K562 (cell line): ENCODE results near the gene USP48. TPM values are rescaled to one million over a fixed set of nuclear protein-coding genes. Genes with fewer than 3 reads are reported as not detected.
A peak's percentile ranks its signal among the peaks of the same experiment; 100 is the strongest.

ENCODE experiments used
- ATF1 ChIP-seq, 2 experiments: fragments of 450-650 bp in 1 of 2; IDR thresholded peaks; 2 replicates each; pipeline ENCODE4 v1.6.1; 2016; ENCODE audit warnings: missing compliant biosample characterization in 1 of 2, missing genetic modification characterization in 1 of 2
- BHLHE40 ChIP-seq: IDR thresholded peaks from 2 replicates; pipeline ENCODE4 v1.6.1; 2011; ENCODE audit warnings: low read length, improper control_type of control experiment
- COPS2 ChIP-seq: fragments of 450-650 bp; conservative IDR thresholded peaks from 2 replicates; pipeline ENCODE4 v1.6.1; 2016; ENCODE audit warnings: mild to moderate bottlenecking, moderate library complexity
- ESRRA ChIP-seq: fragments of 450-650 bp; IDR thresholded peaks from 2 replicates; pipeline ENCODE4 v1.6.1; 2014; ENCODE audit warnings: low read depth, mild to moderate bottlenecking, moderate library complexity, borderline replicate concordance
- FOXA3 ChIP-seq, 2 experiments: fragments of 450-650 bp in 1 of 2; sonication (generic) in 1 of 2; formaldehyde crosslinking; IDR thresholded peaks in 1 of 2; conservative IDR thresholded peaks in 1 of 2; 2 replicates each; pipeline versions ENCODE4 v1.4.0 to v1.8.0; 2020 to 2022; ENCODE audit warnings: mild to moderate bottlenecking in 2 of 2, missing genetic modification reagents in 1 of 2
- KAT7 ChIP-seq: sonication (generic); formaldehyde crosslinking; IDR thresholded peaks from 2 replicates; pipeline ENCODE4 v1.8.0; 2022; ENCODE audit warnings: missing genetic modification reagents, mild to moderate bottlenecking, borderline replicate concordance
- MECOM ChIP-seq: fragments of 250-450 bp; sonication (Bioruptor Pico); IDR thresholded peaks from 2 replicates; pipeline ENCODE4 v1.8.0; 2022; ENCODE audit warnings: inconsistent platforms
- NBN ChIP-seq: fragments of 450-650 bp; IDR thresholded peaks from 2 replicates; pipeline ENCODE4 v1.6.1; 2016; ENCODE audit warnings: low read depth, mild to moderate bottlenecking
- NFIC ChIP-seq: fragments of 450-650 bp; IDR thresholded peaks from 2 replicates; pipeline ENCODE4 v1.6.1; 2017; ENCODE audit warnings: mild to moderate bottlenecking, inconsistent platforms
- PHB ChIP-seq: fragments of 250-450 bp; sonication (Bioruptor Pico); IDR thresholded peaks from 2 replicates; pipeline ENCODE4 v1.5.0; 2021
- PPARD ChIP-seq: fragments of 250-450 bp; sonication (Bioruptor Pico); IDR thresholded peaks from 2 replicates; pipeline ENCODE4 v1.8.0; 2022; ENCODE audit warnings: inconsistent platforms, mild to moderate bottlenecking, moderate library complexity
- RNF2 ChIP-seq: sonication (generic); IDR thresholded peaks from 2 replicates; pipeline ENCODE4 v1.6.1; 2016
- XRCC5 ChIP-seq: fragments of 200-400 bp; formaldehyde crosslinking; IDR thresholded peaks from 2 replicates; pipeline ENCODE4 v1.6.1; 2017; ENCODE audit warnings: low read depth, mild to moderate bottlenecking, low read length
- ZC3H8 ChIP-seq: fragments of 450-650 bp; IDR thresholded peaks from 2 replicates; pipeline ENCODE4 v1.6.1; 2017
- ZNF347 ChIP-seq: fragments of 450-650 bp; formaldehyde crosslinking; IDR thresholded peaks from 2 replicates; pipeline ENCODE4 v1.4.0; 2020; ENCODE audit warnings: low read depth, mild to moderate bottlenecking, moderate library complexity
- ZNF75A ChIP-seq: fragments of 450-650 bp; formaldehyde crosslinking; IDR thresholded peaks from 2 replicates; pipeline ENCODE4 v1.4.0; 2020; ENCODE audit warnings: mild to moderate bottlenecking
- polyA plus RNA-seq, 8 experiments: library from polyadenylated mRNA; depleted of rRNA in 4 of 8; stranded (reverse) in 5 of 8; unstranded in 3 of 8; fragments of >200 nt; fragmentation: Nextera tagmentation in 2 of 8; fragmentation: Illumina TruSeq in 1 of 8; extraction: Ambion mirVana in 2 of 8; extraction: Trizol in 1 of 8; gene quantifications; 2 replicates each; pipeline versions ENCODE4 v1.2.1 to v1.2.3, GENCODE V29; 2011 to 2014; ENCODE audit warnings: inconsistent platforms in 1 of 8, missing spikeins in 1 of 8
- total RNA-seq, 7 experiments: library from RNA; depleted of rRNA in 6 of 7; stranded (reverse); fragments of >200 nt in 6 of 7; fragmentation: Illumina TruSeq in 2 of 7; extraction: Trizol in 2 of 7; gene quantifications; 2 replicates each; pipeline versions ENCODE4 v1.2.1 to v1.2.3, GENCODE V29; 2011 to 2021; ENCODE audit warnings: low replicate concordance in 1 of 7
- TF ChIP-seq, protein P1 (sequence below), 2 experiments: fragments of 450-650 bp in 1 of 2; sonication (generic) in 1 of 2; formaldehyde crosslinking; conservative IDR thresholded peaks; 2 replicates each; pipeline versions ENCODE4 v1.4.0 to v1.8.1; 2020 to 2022; ENCODE audit warnings: mild to moderate bottlenecking in 1 of 2, missing genetic modification reagents in 1 of 2
- TF ChIP-seq, protein P2 (sequence below): sonication (generic); formaldehyde crosslinking; IDR thresholded peaks from 2 replicates; pipeline ENCODE4 v1.9.0; 2022; ENCODE audit warnings: mild to moderate bottlenecking, missing genetic modification reagents
- TF ChIP-seq, protein P3 (sequence below): fragments of 250-450 bp; sonication (Bioruptor Pico); IDR thresholded peaks from 2 replicates; pipeline ENCODE4 v1.4.0; 2020; ENCODE audit warnings: mild to moderate bottlenecking
- TF ChIP-seq, protein P4 (sequence below): fragments of 450-650 bp; IDR thresholded peaks from one replicate; pipeline ENCODE4 v1.6.1; 2018; ENCODE audit warnings: mild to moderate bottlenecking, moderate library complexity; ENCODE audit not compliant: partially characterized antibody
- TF ChIP-seq, protein P5 (sequence below): sonication (generic); formaldehyde crosslinking; IDR thresholded peaks from 2 replicates; pipeline ENCODE4 v1.8.1; 2023; ENCODE audit warnings: missing genetic modification reagents, mild to moderate bottlenecking, borderline replicate concordance

USP48 gene
- total and polyA plus RNA-seq, 9 of the 15 experiments (the other 6 are each of a cell fraction or from before 2014, with no cell fraction given): 23.3 to 123 (median 106) TPM

DNA sequence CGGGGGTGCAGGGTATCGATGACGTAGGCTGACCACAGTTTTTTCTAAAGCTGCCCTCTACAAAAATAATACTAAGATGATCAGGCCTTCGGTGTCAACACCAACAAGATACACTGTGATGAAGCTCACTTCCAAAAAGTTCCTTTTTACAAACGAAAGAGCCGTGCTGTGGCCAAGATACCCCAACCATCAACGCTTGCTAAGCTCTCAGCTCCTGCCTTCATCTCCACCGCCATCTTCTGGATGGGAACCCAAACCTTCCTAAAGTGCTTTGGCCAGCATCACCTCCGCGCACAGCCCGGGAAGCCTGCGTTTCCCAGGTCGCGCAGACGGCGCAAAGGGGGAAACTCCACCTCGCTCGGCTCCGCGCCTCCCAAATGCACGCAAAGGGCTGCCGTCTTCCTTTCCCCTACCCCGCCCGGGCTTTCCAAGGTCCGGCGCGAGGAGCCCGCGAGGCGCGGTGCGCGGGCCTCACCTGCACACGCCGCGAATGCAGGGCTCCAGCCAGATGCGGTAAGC, 541 bp downstream of the USP48 start (continued):
- TF ChIP-seq, protein P1, sequence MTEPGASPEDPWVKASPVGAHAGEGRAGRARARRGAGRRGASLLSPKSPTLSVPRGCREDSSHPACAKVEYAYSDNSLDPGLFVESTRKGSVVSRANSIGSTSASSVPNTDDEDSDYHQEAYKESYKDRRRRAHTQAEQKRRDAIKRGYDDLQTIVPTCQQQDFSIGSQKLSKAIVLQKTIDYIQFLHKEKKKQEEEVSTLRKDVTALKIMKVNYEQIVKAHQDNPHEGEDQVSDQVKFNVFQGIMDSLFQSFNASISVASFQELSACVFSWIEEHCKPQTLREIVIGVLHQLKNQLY (CRISPR knock-in tag; conservative IDR thresholded peaks at IDR 0.05): no peak
- no peak for TF ChIP-seq RNF2
- no peak for TF ChIP-seq XRCC5
- TF ChIP-seq ZNF75A: no peak
- no peak for TF ChIP-seq FOXA3 (CRISPR knock-in tag; conservative IDR thresholded peaks at IDR 0.05 in 1 of 2, IDR thresholded peaks at IDR 0.05 in 1 of 2)
- TF ChIP-seq ATF1 (CRISPR knock-in tag; IDR thresholded peaks at IDR 0.05): no peak
- peak; percentile 92 for TF ChIP-seq ATF1 (tag; IDR thresholded peaks at IDR 0.05)
- TF ChIP-seq, protein P2, sequence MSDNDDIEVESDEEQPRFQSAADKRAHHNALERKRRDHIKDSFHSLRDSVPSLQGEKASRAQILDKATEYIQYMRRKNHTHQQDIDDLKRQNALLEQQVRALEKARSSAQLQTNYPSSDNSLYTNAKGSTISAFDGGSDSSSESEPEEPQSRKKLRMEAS (CRISPR knock-in tag): no peak
- peak; percentile 15; the same call in 1 of the 2 replicates for TF ChIP-seq NFIC
- 0 out of 2 replicates have a peak, but pooled peaks have one; percentile 3 for TF ChIP-seq BHLHE40
- TF ChIP-seq ESRRA: 0 out of 2 replicates have a peak, but pooled peaks have one; percentile 24
- TF ChIP-seq ZNF347 (CRISPR knock-in tag): no peak
- TF ChIP-seq PPARD (CRISPR knock-in tag): no peak
- TF ChIP-seq NBN: peak; percentile 48; the same call in 1 of the 2 replicates
- TF ChIP-seq, protein P3, sequence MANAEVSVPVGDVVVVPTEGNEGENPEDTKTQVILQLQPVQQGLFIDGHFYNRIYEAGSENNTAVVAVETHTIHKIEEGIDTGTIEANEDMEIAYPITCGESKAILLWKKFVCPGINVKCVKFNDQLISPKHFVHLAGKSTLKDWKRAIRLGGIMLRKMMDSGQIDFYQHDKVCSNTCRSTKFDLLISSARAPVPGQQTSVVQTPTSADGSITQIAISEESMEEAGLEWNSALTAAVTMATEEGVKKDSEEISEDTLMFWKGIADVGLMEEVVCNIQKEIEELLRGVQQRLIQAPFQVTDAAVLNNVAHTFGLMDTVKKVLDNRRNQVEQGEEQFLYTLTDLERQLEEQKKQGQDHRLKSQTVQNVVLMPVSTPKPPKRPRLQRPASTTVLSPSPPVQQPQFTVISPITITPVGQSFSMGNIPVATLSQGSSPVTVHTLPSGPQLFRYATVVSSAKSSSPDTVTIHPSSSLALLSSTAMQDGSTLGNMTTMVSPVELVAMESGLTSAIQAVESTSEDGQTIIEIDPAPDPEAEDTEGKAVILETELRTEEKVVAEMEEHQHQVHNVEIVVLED (CRISPR knock-in tag): no peak
- TF ChIP-seq KAT7 (CRISPR knock-in tag): no peak
- TF ChIP-seq, protein P4, sequence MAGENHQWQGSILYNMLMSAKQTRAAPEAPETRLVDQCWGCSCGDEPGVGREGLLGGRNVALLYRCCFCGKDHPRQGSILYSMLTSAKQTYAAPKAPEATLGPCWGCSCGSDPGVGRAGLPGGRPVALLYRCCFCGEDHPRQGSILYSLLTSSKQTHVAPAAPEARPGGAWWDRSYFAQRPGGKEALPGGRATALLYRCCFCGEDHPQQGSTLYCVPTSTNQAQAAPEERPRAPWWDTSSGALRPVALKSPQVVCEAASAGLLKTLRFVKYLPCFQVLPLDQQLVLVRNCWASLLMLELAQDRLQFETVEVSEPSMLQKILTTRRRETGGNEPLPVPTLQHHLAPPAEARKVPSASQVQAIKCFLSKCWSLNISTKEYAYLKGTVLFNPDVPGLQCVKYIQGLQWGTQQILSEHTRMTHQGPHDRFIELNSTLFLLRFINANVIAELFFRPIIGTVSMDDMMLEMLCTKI: no peak
- no peak for TF ChIP-seq COPS2
- no peak for TF ChIP-seq ZC3H8
- TF ChIP-seq, protein P5, sequence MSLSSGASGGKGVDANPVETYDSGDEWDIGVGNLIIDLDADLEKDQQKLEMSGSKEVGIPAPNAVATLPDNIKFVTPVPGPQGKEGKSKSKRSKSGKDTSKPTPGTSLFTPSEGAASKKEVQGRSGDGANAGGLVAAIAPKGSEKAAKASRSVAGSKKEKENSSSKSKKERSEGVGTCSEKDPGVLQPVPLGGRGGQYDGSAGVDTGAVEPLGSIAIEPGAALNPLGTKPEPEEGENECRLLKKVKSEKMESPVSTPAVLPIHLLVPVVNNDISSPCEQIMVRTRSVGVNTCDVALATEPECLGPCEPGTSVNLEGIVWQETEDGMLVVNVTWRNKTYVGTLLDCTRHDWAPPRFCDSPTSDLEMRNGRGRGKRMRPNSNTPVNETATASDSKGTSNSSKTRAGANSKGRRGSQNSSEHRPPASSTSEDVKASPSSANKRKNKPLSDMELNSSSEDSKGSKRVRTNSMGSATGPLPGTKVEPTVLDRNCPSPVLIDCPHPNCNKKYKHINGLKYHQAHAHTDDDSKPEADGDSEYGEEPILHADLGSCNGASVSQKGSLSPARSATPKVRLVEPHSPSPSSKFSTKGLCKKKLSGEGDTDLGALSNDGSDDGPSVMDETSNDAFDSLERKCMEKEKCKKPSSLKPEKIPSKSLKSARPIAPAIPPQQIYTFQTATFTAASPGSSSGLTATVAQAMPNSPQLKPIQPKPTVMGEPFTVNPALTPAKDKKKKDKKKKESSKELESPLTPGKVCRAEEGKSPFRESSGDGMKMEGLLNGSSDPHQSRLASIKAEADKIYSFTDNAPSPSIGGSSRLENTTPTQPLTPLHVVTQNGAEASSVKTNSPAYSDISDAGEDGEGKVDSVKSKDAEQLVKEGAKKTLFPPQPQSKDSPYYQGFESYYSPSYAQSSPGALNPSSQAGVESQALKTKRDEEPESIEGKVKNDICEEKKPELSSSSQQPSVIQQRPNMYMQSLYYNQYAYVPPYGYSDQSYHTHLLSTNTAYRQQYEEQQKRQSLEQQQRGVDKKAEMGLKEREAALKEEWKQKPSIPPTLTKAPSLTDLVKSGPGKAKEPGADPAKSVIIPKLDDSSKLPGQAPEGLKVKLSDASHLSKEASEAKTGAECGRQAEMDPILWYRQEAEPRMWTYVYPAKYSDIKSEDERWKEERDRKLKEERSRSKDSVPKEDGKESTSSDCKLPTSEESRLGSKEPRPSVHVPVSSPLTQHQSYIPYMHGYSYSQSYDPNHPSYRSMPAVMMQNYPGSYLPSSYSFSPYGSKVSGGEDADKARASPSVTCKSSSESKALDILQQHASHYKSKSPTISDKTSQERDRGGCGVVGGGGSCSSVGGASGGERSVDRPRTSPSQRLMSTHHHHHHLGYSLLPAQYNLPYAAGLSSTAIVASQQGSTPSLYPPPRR (CRISPR knock-in tag): peak; percentile 33; the same call in 1 of the 2 replicates
- 0 out of 2 replicates have a peak, but pooled peaks have one; percentile 18 for TF ChIP-seq MECOM
- peak; percentile 55; the same call in 1 of the 2 replicates for TF ChIP-seq PHB (CRISPR knock-in tag)
